Measurements from ENCODE around the gene CNTNAP2. TPM values are rescaled to one million over a fixed set of nuclear protein-coding genes. Genes with fewer than 3 reads are reported as not detected.

CNTNAP2 gene
- total and polyA plus RNA-seq, 2 of the 13 experiments (the other 11 are each of a cell fraction or from before 2014, with no cell fraction given), result 0.40 to 0.42 TPM

DNA sequence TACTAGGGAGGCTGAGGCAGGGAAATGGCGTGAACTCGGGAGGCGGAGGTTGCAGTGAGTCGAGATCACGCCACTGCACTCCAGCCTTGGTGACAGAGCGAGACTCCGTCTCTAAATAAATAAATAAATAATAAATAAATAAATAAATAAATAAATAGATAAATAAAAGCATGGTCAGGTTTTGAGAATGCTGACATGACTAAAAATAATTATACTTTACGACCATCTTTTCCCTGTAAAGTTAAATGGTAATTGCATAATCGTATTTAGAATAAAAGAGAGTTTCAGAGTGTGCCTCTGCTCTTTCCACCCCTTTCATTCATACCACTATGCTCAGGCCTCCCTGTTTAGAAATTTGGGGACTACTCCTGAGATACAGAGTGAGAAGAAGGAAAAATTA lies 326.5 kb downstream of the CNTNAP2 start:
- Histone ChIP-seq H3K27me3 (ENCODE audit: control insufficient read depth in 1 of 2, insufficient read depth in 2 of 2, low read length in 2 of 2) (no peaks in the 10 kb centered on the region), H4K20me1 (ENCODE audit: insufficient read depth, low read length) (no peaks in the 10 kb centered on the region), H3K79me2 (ENCODE audit: insufficient read depth, low read length) (no peaks in the 10 kb centered on the region), H2AFZ (ENCODE audit: low read length) (no peak overlapping the region), H3K4me1 (ENCODE audit: insufficient read depth, low read length) (no peaks in the 10 kb centered on the region), H3K9ac (ENCODE audit: insufficient read depth, low read depth, low read length) (no peak overlapping the region), H3K4me3 (replicated peaks in 1 of 3; ENCODE audit: insufficient read depth in 1 of 3, low read depth in 2 of 3, low read length in 3 of 3) (no peak overlapping the region), H3K9me3 (ENCODE audit: low read length) (peaks cover 49% of the 10 kb centered on the region), H3K36me3 (replicated peaks in 1 of 2; ENCODE audit: control insufficient read depth in 1 of 2, insufficient read depth in 2 of 2, low read length in 2 of 2) (no peaks in the 10 kb centered on the region), H3K4me2 (ENCODE audit: low read depth, low read length) (no peak overlapping the region), H3K27ac (ENCODE audit: extremely low read length, insufficient read depth, low read length) (no peak overlapping the region)
- intact Hi-C loops (cut with micrococcal nuclease; ENCODE audit: unreplicated experiment), result no loop called here
- no TSS peak for BruUV-seq (replicated peaks)
- FAIRE-seq (no peak), DNase-seq (ENCODE audit: low spot score) (no peak), ATAC-seq (no peak)
- TF ChIP-seq EHMT2 (IDR thresholded peaks at IDR 0.05; ENCODE audit: borderline replicate concordance, low read depth, low read length) (no peak), ZNF343 (CRISPR knock-in tag; IDR thresholded peaks at IDR 0.05) (no peak), MAFF (IDR thresholded peaks at IDR 0.05; ENCODE audit: low read depth, low read length) (peak; percentile 68), ZNF564 (CRISPR knock-in tag; IDR thresholded peaks at IDR 0.05) (no peak), RAD21 (CRISPR knock-in tag; IDR thresholded peaks at IDR 0.05) (no peak), ZFAT (CRISPR knock-in tag; conservative IDR thresholded peaks at IDR 0.05) (no peak), FOXM1 (CRISPR knock-in tag; IDR thresholded peaks at IDR 0.05) (no peak), CEBPZ (IDR thresholded peaks at IDR 0.05; ENCODE audit: low read length) (no peak), E2F1 (CRISPR knock-in tag; IDR thresholded peaks at IDR 0.05) (no peak), MAFK (conservative IDR thresholded peaks at IDR 0.05 in 1 of 2, IDR thresholded peaks at IDR 0.05 in 1 of 2; ENCODE audit: low read length in 2 of 2) (peak in 1 of 2 experiments; percentile 83; a peak in 2 of 4 replicates), ZNF710 (CRISPR knock-in tag; IDR thresholded peaks at IDR 0.05; ENCODE audit: borderline replicate concordance) (no peak), NFRKB (IDR thresholded peaks at IDR 0.05) (no peak)
- TF ChIP-seq, protein P1, sequence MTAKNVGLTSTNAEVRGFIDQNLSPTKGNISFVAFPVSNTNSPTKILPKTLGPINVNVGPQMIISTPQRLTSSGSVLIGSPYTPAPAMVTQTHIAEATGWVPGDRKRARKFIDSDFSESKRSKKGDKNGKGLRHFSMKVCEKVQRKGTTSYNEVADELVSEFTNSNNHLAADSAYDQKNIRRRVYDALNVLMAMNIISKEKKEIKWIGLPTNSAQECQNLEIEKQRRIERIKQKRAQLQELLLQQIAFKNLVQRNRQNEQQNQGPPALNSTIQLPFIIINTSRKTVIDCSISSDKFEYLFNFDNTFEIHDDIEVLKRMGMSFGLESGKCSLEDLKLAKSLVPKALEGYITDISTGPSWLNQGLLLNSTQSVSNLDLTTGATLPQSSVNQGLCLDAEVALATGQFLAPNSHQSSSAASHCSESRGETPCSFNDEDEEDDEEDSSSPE (CRISPR knock-in tag; IDR thresholded peaks at IDR 0.05), result no peak
- 45% methylated on average over 9 of the region's 9 CpGs for WGBS (ENCODE audit: low lambda C conversion rate)
- in situ Hi-C loops (cut with HindIII; ENCODE audit: extremely low pct_ligation_motif_present, low pct_unique_long_range_greater_than_20kb), result no loop called here
- POLR2A ChIA-PET, result no interaction called here
- CTCF ChIA-PET (ENCODE audit: low intra/inter-chr PET ratio, low total read pairs), result no interaction called here
